Astrocyte of the hippocampus (primary cell): ENCODE data around the gene POLR1E.
"Not testable (repeated sequence)": the region's sequence is repeated elsewhere in the genome, so short reads cannot be mapped to it uniquely, and the experiment has no call there.

Experiments
- DNase-seq: peaks from one replicate; pipeline ENCODE4 v3.0.0; 2011; ENCODE audit warnings: low read depth, low spot score

POLR1E gene

GRCh38 chr9:37503736-37504135, 18.0 kb downstream of the POLR1E start:
- DNase-seq: no peak

- DNase-seq: no peak
Measured at GRCh38 chr9:37504605-37505004, 18.9 kb downstream of the POLR1E start.

GRCh38 chr9:37507566-37508134, 21.9 kb downstream of the POLR1E start:
- DNase-seq: no peak

DNA sequence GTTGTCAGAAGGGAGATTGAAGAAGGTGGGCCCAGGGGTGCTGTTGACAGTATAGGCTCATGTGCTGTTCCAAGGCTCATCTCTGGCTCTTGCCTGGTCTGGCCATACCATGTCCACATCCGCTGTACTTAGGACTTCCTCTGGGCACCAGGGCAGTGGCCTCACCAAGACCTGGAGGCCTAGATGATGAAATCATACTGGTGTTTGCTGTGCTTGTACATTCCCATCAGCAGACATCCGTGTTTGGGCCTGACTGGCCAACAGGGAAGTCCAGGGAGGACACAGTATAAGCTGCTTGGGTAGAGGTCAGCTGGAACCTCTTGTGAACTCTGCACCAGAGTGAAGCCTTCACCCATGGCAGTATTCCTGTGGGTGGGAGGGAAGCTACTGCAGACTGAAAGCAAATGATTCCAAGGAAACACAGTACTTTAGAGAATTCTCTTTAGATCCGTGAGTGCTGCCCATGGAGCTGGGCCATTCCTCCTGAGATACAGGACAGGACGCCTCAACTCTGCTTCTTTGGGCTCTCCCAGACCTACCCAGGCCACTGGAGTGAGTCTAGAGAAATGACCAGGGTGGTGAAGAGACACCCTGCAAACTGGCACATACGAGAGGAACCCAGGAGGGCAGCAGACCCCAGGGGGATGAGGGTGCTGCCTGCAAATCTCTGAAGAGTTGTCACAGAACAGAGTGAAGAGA, 22.5 kb downstream of the POLR1E start:
- no peak for DNase-seq

GRCh38 chr9:37508834-37509206, 23.1 kb downstream of the POLR1E start:
- DNase-seq: no peak

GRCh38 chr9:37509536-37509935, 23.8 kb downstream of the POLR1E start:
- DNase-seq: no peak

DNA sequence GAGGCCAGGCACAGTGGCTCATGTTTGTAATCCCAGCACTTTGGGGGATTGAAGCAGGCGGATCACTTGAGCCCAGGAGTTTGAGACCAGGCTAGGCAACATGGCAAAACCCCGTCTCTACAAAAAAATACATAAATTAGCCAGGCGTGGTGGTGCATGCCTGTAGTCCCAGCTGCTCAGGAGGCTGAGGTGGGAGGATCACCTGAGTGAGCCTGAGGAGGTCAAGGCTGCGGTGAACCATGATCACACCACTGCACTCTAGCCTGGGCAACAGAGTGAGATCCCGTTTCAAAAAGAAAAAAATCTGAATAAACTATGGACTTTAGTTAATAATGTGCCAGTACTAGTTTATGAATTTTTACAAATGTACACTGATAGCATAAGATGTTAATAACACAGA, 24.3 kb downstream of the POLR1E start:
- DNase-seq: not testable (repeated sequence)

DNA sequence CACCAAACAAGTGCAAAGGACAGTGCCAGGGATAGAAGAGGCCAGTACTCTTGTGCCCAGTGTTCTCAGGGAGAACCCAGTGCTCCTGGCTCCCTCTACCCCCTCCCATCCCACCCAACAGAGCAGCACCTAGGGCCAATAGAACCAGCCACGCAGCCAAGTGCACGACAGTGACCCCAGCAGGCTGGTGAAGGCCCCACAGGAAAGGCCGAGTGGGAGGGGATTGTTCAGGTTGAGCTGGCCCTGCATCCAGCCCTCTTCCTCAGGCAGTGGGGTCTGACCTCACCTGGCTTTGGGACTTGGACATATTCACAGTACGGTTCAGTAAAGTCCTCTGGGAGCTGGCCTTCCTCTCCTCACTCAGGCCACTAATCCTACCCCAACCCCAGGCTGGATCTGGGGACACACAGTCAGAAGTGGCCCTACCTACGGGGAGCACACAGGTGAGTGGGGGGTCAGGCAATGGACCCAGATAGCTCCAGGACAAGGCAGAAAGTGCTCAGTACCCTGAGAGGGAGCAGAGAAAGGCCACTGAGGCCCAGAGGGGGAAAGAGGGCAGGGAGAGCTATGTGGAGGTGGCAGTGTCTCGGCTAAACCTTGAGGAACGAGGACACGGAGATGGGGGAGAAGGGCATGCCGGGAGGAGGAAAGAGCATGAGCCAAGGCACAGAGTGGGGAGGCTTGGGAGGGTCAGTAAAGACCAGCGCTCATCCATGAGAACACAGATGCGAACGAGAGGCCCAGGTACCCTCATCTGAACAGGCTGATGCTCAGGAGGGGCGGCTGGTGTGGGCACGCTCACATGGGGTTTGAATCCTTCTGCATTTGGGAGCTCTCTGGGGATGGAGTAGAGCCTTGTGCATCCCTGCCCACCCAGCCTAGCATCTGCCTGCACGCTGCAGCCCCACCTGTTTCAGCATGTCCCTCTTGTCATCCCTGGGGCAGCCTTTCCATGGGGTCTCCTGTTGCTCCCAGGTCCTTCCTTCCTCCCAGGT, 25.6 kb downstream of the POLR1E start:
- DNase-seq: no peak

DNA sequence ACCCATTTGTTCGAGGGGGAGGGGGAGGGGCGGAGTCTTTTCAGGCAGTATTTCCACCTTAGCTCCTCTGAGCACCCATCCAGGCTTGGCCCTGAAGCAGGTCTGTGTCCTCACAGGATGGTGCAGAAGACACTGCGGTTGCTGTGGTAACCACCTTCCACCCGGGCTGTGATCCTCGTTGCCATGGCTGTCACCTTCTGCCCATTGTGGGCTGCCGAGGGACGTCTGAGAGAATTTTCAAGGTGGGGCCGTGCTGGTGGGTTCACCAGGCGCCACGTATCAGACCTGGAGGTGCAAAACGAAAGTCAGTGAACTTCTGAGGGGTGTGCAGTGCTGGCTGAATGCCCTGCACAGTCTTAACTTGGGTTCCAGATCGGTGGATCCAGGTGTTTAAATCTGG, 26.7 kb downstream of the POLR1E start:
- no peak for DNase-seq

- not testable (repeated sequence) for DNase-seq
Measured at GRCh38 chr9:37514415-37514814, 28.7 kb downstream of the POLR1E start.

- no peak for DNase-seq
Measured at GRCh38 chr9:37514999-37515398, 29.3 kb downstream of the POLR1E start.

- DNase-seq: no peak
Measured at GRCh38 chr9:37515620-37516258, 30.0 kb downstream of the POLR1E start.

DNA sequence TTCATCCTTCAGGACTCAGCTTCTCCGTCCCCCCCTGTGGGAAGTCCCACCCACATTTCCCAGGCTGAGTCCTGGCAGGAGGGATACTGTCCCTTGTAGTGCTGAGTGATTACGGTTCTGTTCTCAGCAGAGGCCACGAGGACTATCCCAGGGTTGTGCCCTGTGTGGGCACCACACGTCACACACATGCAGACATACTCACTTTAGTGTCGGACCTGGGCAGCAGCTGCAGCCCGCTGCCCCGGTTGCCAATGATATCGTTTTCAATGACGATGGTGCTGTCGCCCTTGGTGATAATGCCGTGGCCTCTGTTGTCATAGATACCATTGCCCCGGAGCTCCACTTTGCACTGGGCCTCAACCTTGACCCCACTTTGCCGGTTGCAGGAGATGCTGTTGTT, 32.2 kb downstream of the POLR1E start:
- DNase-seq: no peak

- no peak for DNase-seq
Measured at GRCh38 chr9:37520641-37521040, 34.9 kb downstream of the POLR1E start.

DNA sequence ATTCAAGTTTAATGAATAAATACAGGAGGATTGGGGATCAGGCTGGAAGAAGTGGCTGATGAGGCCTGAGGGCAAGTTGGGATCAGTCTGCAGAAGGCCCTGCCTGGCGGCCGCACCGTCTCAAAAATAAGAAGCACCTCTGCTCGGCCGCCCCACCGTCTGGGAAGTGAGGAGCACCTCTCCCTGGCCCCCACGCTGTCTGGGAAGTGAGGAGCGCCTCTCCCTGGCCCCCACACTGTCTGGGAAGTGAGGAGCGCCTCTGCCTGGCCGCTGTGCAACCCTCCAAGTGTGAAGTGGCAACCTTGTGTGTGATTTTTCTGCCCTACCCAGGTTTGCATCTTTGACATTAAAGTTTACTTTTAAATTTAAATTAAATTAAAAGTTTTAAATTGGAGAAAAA, 35.4 kb downstream of the POLR1E start:
- DNase-seq: no peak

DNA sequence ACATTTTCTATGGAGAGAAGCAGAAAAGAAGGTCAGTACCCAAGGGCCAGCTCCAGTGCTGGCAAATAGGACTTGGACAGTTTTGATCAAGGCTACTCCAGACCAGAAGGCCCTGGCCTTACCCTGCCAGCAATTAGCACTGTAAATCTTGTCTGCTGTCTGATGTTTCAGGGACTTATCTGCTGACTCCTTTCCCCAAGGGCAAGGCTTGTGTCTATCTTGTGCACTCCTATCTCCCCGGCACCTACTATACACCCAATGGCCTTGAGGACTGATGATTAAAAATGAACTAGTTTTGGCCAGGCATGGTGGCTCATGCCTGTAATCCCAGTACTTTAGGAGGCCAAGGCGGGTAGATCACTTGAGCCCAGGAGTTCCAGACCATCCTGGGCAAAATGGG, 37.2 kb downstream of the POLR1E start:
- DNase-seq: no peak

DNA sequence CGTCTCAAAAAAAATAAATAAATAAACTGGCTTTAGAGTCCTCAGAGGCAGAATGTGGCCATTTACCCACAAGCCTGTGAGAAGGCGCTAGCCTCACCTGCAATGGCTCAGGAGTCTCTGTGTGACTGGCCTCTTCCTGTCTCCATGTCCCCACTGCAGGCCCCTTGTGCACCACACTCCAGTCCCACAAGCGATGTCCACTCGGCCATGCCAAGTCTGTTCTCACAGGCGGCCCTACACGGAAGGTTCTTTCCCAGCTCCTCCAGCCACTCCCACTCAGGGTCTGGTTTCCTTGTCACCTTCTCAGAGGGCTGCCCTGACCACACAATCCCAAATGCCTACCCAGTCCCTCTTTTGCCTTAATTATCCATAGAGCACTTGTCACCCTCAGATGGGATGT, 38.2 kb downstream of the POLR1E start:
- no peak for DNase-seq

DNA sequence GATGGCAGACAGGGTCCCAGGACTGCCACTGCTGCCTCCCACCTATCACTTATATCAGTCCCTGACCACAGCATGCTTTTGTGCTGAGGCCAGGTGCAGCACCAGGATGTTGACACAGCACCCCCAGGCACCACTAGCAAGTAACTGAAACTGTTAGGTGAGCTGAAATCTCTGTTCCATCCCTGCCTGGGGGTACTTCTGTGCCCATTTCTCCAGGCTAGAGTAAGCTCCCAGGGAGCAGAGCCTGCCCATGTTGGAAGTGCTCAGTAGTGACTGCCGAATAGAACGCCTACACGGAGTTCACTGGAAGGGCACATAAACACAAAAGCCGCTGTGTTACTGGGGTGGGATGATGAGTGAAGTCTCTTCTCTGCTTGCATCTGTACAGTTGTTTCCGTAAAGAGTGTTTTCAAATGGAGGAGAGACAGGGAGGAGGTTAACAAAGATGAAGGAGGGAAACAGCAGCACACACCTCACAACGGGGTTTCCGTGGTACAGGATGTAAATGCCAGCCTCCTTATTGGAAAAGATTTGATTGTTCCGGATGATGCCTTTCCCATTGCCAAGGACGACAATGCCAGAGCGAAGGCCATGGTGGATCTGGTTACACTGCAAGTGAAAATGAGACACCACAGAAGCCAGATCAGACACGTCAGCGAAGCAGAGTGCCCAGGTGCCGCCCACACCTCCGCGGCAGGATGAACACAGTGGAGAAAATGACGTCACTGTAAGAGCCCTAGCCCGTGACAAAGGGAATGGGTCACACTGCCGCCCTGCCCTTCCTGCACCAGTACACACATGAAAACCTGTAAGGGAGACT, 43.1 kb downstream of the POLR1E start:
- DNase-seq: no peak

DNA sequence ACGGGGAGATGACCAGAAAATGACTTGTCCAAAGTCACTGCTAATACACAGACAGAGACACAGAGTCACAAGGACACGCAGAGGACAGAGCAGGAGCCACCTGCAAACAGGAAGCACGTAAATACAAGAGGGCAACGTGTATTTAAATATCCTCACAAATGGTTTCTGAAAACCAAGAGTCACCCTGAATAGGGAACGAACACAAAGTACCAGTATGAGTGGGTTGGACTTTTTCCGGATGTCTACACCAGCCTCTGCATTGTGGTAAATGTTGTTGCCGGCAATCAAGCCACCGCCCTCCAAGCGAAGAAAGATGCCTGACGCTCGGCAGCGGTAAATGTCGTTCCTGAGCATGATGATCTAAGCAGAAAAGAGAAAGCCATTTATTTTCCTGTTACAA, 46.0 kb downstream of the POLR1E start:
- DNase-seq: no peak

DNA sequence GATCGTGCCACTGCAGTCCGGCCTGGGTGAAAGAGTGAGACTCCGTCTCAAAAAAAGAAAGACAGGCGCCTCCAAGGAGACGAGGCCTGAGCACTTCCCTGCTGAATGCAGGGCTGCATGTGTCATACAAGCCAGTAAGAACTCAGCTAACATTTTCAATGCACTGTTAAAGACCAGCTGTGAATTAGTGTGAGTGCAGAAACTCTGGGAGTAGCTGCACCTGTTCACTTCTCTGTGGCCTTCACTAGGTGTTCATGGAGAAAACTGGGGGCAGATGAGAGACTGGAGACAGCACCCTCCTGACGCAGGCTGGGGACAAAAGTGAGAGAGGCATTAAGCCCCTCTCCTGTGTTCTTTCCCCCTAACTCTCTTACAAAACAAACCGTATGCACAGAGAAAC, 48.7 kb downstream of the POLR1E start:
- no peak for DNase-seq

- DNase-seq: no peak
Measured at GRCh38 chr9:37534901-37535300, 49.2 kb downstream of the POLR1E start.
